Ammon's horn (tissue), 1 donor: ENCODE results near the gene ATAD3B.
"Not testable (repeated sequence)": the region's sequence is repeated elsewhere in the genome, so short reads cannot be mapped to it uniquely, and the experiment has no call there.

Experiments
- DNase-seq: peaks from one replicate; pipeline ENCODE4 v3.0.0-alpha.2; 2016; ENCODE audit warnings: low spot score

ATAD3B gene

DNA sequence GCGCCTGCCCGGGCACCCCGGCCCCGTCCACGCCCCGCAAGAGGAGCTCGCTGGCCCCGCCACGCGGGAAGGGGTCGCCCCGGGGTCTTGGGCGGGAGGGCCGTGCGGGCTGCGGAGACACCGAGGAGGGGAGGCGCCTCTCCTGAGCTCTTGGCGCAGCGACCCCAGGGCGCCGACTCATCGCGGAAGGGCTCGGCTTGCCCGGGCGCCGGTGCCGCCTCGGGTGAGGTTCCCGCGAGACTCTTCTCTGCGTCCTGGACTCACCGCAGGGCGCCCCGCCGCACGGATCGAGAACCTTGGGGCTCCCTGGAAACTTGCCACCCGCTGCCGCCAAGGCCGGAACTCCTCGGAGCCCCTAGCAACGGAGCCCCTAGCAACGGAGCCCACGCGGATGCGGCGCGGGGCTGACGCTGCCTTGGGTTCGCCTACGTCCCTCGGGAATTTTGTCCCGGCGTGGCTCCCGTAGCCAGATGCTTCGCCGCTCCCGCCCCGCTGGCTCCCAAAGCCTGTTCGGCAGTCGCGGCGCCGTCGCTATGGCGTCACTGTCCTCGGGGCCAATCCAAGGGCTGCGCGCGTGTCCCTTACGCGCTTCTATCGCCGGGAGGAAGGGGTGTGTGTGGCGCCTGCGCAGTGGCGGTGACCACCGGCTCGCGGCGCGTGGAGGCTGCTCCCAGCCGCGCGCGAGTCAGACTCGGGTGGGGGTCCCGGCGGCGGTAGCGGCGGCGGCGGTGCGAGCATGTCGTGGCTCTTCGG is 40.1 kb downstream of the ATAD3B start, which contains the start of gene ATAD3A:
Gene ATAD3A, plus strand, starts transcription at position 630 of the 753 bp plus-strand sequence. Its CDS starts 107 bp downstream, at position 737.
- DNase-seq, result peak; percentile 99

DNA sequence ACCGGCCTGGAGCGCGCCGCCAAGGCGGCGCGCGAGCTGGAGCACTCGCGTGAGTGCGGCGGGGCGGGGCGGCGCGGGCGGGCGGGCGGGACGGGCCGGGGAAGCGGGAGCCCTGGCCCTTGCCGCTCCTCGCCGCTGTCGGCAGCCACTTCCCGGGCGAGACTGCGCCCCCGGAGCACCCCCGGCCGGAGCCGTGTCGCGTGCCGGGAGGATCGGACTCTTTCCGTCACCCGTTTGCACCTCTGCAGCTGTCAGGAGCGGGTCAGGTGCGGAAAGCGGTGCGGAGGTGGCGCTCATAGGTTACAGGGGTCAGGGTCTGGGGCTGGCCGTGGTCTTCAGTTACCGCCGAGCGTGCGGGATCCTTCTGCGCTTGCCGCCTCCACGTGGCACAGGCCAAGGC is 40.9 kb downstream of the ATAD3B start:
- DNase-seq, result not testable (repeated sequence)

DNA sequence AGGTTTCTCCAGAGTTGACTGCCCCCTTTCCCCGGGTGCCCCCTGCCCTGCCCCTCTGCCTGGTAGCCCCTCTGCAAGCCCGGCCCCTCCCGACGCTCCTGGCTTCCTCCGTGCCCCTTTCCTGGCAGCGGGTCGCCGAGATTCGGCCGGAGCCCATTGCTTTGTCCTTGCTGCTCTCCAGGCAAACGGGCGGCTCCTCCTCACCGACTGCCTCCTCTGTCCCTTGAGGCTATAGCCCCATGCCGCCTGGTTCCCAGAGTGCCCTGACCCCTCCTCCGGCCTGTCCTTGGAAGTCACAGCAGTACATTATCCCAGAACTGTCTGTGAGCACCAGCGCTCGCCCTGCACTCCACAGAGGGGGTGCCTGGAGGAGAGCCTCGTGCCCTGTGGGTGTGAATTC is 42.1 kb downstream of the ATAD3B start:
- DNase-seq, result not testable (repeated sequence)

DNA sequence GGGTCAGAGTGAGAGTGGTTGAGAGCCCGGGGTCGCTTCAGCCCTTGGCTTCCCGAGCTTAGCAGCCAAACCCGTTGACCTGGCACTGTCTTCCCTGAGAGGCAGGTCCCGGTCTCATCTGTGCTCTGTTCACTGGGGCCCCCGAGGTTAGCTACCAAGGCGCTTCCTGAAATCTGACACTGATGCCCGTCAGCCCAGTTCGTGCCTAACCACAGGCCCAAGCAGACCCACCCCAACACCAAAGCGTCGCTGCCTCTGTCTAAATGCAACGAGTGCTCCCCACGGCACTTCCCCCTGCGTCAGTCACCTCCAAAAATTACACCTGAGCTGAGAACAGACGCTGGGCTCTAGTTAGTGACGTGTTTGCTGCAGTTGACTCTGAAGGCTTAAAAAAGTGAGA is 42.8 kb downstream of the ATAD3B start:
- not testable (repeated sequence) for DNase-seq

DNA sequence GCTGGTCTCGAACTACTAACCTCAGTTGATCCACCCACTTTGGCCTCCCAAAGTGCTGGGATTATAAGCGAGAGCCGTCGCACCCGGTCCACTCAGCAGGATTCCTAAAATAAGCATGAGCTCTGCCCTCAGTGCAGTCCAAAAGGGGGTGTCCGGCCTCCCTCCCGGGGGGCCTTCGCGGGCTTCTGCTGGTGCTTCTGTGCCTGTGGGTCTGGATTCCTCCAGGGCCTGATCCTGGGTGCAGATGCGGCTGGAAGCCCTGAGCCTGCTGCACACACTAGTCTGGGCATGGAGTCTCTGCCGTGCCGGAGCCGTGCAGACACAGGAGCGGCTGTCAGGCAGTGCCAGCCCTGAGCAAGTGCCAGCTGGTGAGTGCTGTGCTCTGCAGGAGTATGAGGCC is 45.4 kb downstream of the ATAD3B start:
- DNase-seq, result not testable (repeated sequence)

DNA sequence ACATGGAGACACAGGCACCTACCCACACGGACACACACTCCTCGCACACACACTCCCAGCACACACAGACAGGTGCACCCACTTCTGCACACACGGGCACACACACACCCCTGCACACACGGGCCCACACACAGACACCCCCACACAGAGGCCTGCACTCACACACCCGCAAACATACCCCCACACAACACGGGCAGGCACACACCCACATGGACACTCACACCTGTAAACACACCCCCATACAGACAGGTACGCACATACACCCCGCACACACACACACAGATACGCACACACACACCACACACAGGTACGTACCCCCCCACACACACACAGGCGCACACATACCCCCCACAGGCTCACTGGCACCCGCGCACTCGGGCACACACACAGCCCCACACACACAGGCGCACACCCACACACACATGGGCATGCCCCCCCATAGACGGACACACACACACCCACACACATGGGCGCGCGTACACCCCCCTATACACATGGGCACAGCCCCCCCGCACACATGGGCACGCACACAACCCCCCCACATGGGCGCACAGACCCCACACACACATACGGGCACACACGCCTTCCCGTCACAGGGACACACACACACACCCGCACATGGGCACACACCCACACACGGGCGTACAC is 46.5 kb downstream of the ATAD3B start:
- DNase-seq, result no peak

DNA sequence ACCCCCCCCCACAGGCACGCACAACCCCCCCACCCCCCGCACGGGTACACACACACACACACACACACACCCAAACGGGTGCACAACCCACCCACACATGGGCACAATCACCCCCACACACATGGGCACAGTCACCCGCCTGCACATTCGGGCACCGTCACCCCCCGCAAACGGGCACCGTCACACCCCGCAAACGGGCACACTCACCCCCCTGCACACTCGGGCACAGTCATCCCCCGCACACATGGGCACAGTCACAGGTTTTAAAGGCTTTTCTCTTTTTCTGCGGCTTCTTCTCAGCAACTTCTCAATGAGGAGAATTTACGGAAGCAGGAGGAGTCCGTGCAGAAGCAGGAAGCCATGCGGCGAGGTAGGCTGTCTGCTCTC is 47.0 kb downstream of the ATAD3B start:
- DNase-seq, result not testable (repeated sequence)

DNA sequence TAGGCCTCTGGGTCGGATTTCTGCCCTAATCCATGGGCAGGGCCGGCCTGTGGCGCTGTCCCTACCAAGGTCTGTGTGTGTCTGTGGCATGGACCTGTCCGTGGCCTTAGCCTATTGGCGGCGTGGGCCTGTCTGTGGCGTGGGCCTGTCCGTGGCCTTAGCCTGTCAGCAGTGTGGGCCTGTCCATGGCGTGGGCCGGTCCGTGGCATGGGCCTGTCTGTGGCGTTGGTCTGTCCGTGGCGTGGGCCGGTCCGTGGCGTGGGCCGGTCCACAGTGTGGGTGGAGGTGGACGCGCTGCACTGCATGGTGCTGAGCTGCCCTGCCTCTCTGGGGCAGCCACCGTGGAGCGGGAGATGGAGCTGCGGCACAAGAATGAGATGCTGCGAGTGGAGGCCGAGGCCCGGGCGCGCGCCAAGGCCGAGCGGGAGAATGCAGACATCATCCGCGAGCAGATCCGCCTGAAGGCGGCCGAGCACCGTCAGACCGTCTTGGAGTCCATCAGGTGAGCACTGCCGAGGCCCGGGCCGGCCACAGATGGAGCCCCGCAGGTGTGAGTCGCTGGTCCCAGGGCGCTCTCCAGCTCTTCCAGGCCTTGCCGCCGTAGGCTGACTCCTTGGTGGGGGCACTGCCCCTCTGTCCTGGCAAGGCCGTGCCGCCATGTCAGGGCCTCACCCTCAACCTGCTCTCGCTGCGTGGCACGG is 48.4 kb downstream of the ATAD3B start:
- DNase-seq, result not testable (repeated sequence)

DNA sequence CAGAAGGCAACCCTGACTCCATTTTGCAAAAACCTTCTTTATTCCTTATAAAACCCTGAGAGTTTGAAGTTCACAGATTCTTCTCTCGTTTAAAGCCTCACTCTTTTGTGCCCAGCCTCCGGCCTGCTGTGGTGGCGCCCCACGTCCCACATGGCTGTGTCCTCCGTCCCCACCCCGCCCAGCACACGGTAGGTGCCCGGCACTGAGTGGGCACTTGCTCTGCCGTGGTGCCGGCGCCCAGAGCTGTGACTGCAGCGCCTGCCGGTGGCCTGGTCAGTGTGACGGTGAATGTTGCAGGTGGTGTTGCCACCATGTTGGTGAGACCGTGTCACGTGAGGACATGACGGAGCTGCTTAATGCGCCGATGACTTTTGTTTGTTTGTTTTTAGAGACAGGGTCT is 49.8 kb downstream of the ATAD3B start:
- no peak for DNase-seq

DNA sequence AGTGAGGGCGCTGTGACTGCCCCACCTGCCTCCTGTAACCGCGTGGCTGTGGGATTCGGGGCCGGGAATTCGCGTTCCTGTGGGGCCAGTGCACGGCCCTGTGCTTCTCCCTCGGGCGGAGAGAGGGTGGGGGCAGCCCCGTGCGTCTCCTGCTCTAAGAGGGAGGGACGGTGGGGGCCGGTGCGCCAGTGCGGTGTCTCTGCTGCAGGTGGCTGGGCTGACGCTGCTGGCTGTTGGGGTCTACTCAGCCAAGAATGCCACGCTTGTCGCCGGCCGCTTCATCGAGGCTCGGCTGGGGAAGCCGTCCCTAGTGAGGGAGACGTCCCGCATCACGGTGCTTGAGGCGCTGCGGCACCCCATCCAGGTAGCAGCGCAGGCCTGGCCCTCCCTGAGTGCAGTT is 51.0 kb downstream of the ATAD3B start:
- DNase-seq, result not testable (repeated sequence)

DNA sequence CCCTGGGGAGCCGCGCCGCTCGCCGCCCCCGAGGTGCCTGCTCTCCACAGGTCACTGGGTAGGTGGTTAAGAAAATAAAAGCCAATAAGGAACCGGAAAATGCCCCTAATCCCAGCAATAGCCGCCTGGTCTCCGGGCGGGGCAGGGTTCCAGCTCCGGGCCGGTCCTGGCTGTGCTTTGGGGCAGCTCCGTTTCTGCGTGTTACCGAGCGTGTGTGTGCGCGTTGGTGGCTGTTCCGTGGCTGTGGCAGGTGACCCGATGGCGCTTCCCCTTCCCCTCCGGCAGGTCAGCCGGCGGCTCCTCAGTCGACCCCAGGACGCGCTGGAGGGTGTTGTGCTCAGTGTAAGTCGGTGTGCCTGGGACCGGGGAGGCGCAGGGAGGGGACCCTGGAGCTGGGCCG is 51.7 kb downstream of the ATAD3B start:
- not testable (repeated sequence) for DNase-seq

DNA sequence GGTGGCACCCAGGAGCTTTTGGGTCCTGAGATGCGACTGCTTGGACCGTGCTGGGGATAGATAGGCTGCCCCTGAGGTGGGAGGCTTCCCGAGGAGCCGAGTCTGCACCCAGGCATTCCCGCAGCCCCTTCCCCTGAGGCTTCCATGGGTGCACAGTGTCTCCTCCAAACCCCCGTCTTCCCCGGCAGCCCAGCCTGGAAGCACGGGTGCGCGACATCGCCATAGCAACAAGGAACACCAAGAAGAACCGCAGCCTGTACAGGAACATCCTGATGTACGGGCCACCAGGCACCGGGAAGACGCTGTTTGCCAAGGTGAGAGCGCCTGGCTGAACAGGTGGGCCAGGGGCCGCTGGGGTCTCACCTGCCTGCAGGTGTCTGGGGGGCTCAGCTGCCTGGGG is 52.1 kb downstream of the ATAD3B start:
- DNase-seq, result not testable (repeated sequence)

DNA sequence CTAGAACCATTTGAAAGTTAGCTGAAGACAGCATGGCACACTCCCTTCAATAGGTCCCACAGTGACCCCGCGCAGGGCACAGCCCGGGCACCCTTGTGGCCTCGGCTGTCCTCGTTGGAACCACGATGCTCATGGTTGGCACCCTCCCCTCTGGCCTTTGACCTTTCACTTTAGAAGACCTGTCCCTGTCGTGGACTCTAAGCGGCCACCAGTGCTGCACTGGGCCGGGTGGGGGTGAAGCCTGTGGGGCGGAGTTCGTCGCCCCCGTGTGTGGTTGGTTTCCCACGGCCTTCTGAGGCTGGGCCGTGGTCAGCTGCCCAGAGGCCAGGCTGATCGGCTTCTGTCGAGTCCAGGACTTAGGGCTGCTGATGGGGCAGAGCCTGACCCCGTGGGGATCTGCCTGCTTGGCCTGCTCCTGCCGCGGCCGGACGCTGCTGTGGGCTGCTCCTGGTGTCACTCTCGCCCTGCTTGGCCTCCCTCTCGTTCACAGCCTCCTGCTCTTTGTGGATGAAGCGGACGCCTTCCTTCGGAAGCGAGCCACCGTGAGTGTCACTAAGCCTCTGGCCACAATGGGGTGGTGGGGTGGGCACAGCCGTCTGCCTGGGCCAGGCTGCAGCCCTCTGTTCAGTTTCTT is 53.3 kb downstream of the ATAD3B start:
- not testable (repeated sequence) for DNase-seq

DNA sequence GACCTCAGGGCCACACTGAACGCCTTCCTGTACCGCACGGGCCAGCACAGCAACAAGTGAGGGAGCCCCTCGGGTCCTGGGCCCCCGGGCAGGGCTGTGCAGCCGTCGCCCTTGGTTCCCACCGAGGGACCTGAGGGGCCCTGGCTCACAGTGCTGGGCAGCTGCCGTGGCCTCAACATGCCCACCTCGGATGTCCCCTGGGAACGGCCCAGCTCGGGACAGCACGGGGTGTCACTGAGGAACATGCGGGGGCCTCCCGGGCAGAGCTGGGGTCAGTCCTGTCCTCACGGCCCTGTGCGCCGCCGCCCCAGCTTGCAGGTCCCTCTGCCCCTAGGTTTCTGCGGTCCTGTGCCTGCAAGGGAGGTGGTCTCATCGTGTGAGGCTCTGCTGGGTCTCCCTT is 54.9 kb downstream of the ATAD3B start:
- DNase-seq, result not testable (repeated sequence)

DNA sequence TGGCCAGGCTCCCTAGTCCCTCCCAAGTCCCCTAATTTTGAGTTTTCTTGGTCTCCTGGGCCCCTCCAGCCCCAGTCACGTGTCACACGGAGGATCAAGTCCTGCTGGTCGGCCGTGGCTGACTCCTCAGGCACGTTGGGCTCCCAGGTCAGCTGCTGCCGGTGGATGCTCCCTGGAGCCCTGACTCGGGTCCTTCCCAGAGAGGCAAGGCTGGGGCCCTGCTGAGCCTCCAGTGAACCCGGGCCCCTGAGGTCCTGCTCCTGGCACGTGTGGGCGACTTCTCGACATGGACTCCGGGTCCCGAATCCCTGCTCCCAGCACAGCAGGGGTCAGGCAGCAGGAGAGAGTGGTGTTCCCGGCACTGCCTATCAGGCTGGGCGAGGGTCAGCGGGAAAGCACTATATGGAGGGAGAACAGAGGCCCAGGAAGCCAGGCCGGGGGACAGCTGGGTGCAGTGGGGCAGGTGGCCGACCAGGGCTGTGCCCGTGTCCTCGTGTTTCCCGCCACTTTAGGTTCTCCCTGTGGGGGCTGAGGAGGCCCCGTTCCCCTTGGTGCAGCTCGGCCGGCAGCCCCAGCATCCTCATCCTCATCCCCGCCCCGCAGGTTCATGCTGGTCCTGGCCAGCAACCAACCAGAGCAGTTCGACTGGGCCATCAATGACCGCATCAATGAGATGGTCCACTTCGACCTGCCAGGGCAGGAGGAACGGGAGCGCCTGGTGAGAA is 55.7 kb downstream of the ATAD3B start:
- DNase-seq, result no peak

DNA sequence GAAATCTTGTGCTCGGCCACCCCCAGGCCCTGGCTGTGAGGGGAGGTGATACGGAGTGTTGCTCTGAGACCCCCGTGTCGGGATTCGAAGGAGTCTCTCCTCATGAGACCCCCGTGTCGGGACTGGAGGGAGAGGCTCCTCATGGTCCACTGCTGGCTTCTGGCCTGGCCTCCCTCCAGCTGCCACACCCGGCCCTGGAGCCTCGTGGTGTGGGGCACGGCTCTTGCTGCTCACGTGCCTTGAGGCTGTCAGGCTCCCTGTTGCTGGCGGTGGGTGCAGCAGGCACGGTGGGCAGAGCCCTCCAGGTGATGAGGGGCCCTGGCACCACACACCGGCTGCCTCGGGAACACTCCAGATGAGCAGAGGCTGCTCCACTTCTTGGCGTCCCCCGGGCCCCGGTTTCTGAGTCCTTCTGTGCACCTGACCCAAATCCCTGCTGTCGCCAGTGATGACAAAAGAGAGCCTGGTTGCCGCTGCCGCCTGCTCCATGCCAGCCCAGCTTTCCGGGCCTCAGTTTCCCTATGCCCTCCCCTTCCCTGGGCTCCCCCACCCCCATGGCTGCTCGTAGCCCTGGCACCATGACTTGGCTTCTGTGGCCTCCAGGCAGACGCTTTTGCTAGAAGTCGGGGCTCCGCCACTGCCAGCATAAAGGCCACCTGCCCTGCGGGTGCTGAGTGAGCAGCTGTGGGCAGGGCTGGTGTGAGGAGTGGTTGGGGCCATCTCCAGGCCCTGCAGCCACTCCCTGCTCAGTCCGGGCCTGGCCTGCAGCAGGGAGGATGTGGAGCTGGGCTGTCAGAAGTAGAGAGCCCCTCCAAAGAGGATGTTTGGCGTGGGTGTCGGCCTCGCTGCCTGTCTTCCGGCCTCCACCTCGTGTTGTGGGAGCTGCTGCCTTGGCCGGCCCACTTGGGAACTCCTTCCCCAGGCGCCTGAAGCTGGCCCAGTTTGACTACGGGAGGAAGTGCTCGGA is 57.0 kb downstream of the ATAD3B start:
- no peak for DNase-seq

DNA sequence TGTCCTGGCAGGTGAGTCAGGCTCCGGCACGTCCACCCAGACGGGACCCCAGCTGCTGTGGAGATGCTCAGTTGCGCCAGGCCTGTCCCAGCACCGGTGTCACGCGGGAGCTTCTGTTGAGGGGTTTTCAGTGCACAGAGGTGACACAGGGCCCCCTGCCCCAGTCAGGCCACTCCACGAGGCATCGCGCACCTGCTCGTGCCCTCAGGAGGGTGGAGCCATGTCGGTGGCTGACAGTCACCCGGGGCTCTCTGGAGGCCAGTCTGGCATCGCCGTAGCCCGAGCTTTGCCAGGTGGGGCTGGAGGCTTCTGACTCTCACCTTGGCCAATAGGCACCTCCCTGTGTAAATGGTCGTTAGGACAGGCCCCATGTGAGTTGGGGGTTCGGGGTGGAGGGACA is 57.8 kb downstream of the ATAD3B start:
- DNase-seq, result no peak

DNA sequence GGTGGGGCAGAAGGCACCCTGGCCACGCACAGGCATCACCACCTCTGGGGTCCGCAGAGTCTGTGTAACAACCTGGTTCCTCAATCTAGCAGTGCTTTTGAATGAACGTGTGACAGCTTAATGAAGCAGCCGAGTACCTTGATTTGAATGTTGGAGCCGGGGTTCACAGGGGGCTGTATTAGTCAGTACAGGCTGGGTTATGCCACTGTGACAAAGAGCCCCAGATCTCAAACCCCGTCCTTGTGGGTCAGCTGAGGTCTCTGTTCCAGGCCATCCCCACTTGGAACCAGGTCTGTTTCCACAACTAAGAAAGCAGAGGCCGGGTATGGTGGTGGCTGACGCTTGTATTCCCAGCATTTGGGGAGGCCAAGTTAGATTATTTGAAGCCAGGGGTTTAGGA is 58.4 kb downstream of the ATAD3B start:
- no peak for DNase-seq

DNA sequence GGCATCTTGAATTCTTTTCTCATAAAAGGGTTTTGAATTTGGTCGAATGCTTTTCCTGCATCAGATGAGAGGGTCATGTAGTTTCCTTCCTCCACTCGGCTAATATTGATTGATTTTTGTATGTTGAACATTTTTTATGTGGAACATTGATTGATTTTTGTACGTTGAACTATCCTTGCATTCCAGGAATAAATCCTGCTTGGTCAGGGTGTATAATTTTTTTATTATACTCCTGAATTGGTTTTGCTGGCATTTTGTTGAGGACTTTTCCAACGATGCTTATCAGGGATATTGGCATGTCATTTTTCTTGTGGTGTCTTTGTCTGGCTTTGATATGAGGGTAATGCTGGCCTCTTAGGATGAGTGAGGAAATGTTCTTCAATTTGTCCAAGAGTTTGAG is 60.4 kb downstream of the ATAD3B start:
- DNase-seq, result no peak

DNA sequence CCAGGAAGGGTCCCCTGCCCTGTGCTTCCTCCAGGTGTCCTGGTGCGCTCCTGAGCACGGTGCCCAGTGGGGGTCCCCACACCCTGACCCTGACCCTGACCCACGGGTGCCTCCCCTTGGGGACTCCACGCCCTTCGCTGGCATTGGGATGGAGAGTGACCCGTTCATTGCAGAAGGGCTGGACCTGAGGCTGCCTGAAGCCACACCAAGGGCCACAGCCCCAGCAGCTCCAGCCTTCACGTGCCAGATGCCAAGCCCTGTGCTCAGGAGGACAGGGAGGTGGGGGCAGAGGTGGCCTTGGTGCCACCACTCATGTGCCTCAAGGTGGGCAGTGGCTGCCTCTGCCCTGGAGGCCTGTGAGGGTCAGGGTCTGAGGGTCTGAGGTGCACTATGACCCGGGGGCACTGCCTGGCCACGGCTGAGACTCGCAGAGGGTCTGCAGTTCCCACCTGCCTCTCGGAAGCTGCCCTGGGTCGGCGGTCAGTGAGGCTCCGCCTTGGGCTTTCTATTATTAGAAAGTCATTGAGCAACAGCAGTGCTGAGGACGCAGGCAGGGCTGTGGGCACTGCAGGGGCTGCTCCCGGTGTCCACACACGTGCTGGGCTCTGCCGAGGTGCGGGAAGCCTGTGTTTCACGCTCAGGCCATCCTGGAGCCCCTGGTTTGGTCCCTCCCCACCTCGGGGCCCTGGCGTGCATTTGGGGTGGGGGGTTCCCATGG is 61.8 kb downstream of the ATAD3B start:
- DNase-seq, result not testable (repeated sequence)
